HPDE6-E6E7 (cell line): ENCODE measurements around the gene NPTN.
"Not testable (repeated sequence)": the region's sequence is repeated elsewhere in the genome, so short reads cannot be mapped to it uniquely, and the experiment has no call there.

Experiments
- DNase-seq: peaks from one replicate; pipeline ENCODE4 v3.0.0; 2011; ENCODE audit warnings: missing footprints; ENCODE audit errors: extremely low spot score

NPTN gene

DNA sequence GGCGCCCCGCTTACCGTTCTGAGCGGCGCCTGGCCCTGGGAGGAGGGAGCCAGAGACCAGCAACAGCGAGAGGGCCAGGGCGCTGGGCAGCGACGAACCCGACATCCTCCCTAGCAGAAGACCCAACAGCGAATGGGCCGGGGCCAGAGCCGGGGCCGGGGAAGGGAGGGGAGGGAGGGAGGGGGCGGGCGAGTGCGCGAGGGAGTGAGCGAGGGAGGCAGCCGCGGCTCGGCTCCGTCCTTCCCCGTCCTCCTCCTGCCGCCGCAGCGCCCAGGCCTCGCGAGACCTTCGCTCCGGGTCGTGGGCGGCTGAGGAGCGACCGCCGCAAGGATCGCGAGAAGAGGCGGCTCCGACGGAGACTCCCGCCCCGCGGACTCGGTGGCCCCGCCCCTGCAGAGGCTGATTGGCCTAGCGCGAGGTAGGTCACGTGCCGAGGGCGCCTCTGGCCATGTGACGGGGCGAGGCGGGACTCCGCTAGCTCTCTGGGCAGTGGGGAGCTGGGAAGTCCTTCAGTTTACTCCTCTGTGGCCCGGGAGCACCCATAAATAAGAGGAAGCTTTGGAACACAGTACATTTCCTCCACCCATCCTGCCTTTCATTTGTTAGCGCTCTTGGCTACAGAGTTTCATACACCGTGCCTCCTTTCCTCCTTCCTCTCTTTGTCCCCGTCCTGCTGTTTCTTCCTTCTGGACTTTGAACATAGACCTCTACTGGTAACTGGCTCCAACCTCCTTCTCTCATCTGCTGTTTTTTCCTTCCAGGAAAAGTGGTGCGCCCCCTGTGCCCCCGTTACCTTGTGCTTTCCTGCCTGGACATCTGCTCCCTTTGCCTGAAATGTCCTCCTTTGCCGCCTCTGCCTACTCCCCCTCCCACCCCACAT, at the start of gene NPTN:
TSS of gene NPTN (minus strand) at position 279 of the 880 bp plus-strand sequence. CDS start at position 105, 174 bp downstream.
- DNase-seq = peak; percentile 92

DNA sequence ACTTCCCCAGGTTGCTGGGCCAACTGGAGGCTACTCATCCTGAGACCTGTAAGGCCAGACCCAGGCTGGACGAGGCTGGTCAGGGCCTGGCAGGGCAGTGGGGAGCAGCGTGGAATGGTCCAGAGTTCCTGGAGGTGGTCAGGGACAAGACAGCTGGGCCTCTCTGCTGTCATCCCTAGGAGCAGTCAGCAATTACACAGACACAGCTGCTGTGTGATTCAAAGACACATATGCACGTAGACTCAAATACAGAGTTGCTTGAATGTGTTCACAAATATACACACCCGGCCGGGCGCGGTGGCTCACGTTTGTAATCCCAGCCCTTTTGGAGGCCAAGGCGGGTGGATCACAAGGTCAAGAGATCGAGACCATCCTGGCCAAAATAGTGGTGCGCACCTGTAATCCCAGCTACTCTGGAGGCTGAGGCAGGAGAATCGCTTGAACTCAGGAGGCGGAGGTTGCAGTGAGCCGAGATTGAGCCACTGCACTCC, 49.5 kb upstream of the NPTN start:
- no peak for DNase-seq

DNA sequence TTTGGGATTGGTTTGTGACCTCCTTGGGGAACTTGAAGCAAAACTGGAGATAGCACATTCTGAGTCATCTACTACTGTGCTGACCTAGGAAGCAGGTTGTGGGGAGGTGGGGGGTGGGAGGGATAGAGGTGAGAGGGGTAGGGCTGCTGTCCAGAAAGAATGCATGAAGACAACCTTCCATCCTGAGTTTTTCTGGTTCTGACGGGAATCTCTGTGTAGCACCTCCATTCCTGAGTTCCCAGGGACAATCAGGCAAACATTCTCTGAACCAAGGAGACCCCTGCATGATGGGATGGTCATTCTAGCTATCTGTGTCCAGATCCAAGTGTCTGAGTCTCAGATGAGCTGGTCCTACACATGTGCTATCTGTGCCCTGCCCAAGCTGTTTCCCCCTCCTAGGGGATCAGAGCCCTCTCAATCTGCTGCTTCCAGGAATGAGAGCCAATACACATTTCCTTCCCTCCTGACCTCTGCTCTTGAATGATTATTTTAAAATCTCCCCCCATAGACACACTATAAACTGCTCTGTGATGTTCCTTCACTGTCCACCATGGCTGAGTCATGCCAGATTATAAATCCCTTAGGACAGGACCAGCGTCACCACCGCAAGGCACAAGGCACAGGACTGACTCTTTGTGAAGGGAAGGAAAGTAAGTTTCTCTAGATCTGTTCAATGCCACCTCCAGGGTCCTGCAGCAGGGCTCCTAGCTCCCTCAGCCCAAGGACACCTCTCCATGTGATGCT, 48.8 kb upstream of the NPTN start:
- DNase-seq = no peak

DNA sequence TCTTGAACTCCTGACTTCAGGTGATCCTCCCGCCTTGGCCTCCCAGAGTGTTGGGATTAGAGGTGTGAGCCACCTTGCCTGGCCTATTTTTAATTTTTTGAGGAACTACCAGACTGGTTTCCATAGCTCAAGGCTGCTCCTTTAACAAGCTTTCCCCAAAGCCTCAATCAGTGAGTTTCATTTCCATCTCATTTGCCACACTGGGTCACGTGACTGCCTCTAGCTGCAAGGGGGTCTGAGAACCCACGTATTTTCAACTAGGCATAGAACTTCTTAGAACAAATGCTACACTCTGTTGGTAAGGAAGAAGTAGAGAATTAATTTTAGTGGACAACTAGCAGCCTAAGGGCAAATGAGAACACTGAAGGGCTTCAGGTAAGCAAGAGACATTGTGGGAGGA, 47.9 kb upstream of the NPTN start:
- DNase-seq = no peak

DNA sequence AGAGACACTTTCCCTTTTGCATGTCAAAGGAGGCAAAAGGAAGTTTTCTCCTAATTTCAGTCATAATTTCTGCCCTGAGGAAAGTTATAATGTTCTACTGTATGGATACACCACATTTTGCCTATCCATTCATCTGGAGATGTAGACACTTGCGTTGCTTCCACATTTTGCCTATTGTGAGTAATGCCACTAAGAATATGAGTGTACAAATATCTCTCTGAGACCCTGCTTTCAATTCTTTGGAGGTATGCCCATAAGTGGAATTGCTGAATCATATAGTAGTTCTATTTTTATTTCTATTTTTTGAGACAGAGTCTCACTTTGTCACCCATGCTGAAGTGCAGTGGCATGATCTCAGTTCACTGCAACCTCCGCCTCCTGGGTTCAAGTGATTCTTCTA, 47.4 kb upstream of the NPTN start:
- DNase-seq = no peak

DNA sequence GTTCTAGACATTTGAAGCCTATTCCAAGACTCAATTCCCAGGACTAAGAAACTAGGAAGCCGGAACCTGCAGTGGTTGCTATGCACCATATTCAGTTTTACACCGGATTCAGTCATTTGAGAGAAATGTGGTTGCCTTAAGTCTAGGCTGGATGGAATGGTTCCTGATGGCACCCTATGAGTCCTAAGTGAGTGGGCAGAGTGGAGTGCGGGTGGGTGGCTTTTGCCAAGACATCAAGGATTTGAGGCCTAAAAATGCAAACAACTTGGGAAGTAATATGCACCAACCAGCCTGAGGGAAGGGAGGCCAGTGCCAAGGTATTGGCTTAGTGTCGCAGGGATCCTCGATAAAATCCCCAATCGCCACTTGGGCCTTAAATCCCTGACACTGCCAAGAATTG, 46.8 kb upstream of the NPTN start:
- no peak for DNase-seq

DNA sequence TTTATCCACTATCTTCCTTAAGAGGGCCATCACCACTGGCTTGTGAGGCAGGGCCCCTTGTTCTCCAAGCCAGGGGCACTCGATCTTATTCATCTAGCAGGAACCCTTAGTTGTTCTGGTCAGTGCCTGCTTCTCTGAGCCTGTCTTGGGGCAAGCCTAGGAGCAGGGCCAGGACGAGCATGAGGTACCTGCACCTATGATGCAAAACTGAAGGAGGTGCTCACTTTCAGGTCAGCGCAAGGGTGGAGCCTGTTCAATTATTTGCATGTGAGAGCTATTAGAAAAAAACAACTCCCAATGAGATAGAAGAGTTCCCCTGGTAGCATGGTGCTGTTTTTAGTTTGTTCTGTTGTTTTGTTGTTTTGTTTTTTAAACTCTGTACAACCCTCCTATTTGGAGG, 46.0 kb upstream of the NPTN start:
- no peak for DNase-seq

DNA sequence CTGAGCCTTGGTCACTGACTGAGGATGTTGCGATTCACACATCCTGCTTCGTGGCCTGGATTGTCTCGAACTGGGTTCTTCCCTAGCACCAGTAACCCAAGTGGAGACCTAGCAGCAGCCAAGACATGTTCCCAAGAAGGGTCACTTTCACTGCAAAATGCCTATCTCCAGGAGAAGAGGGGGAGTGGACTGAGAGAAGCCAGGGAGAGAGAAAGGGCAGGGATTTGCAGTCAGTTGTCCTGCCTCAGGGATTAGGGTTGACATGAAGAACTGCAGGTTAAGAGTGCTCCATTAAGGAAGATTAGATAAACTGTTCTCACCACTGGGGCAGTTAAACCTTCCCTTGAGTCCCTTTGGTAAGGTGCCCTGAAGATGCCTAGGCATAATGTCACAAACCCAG, 45.3 kb upstream of the NPTN start:
- DNase-seq = no peak

DNA sequence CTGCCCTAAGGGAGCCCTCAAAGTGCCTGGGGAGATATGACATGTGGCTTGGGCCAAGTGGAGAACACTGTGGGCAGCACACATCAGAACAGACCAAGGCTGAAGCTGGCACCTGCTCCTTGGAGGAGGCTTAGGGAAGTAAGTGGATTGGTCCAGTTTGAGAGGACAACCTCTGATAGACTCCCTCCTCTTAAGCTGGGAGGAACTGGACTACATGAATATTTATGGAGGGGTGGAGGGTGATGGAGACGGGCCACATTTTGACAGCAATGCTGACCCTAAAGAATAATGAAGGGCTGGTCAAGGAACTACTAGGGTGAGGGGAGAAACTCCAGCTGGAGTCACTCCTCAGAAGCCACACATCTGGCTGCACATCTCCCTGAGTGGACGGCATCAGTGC, 44.5 kb upstream of the NPTN start:
- no peak for DNase-seq

DNA sequence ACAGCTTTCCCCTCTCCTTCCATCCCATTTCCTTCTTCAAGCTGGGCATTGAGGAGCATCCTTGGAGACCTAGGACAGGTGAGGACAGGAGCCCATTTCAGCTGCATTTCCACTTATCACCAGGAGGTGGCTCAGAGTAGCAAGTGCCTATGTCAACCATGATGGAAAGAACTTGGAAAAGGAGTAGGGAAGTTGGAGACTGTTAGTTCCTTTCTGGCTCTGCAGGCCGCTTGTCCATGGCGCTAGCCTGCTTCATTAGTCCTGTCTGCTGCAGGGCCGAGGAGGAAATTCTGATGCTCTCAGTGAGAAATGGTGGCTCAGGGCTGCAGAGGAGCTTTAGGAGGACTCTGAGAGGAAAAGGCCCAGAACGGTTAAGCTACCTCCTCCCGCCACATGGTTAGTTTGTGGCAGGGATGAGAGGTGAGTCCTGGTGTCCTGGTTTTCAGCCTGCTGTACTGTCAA, 44.0 kb upstream of the NPTN start:
- DNase-seq = peak; percentile 46

DNA sequence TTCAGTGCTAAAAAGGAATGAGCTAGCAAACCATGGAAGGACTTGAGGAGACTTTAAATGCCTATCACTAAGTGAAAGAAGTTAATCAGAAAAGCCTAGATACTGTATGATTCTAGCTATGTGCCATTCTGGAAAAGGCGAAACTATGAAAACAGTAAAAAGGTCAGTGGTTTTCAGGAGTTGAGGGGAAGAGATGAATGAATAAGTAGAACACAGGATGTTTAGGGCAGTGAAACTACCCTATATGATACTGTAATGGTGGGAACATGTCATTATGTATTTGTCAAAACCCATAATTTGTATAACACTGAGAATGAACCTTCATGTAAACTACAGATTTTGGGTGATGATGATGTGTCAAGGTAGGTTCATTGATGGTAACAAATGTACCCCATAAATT, 41.4 kb upstream of the NPTN start:
- DNase-seq = no peak

DNA sequence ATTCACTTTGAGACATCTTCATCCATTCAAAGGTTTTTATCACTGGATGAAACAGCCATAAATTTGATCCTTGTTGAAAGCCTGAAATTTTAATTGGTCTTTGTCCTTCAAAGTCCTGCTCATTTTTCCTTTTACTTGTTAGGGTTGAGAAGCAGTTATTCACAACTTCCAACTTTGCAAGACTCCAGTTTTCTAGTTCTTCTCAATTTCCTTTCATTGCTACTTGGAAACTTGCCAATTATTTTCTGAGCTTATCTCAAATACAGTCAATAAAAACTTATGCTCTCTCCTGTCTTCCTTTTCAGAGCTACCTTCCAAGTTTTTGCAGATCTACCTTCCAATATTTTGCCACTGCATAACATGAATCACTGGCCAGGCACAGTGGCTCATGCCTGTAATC, 27.3 kb upstream of the NPTN start:
- no peak for DNase-seq

DNA sequence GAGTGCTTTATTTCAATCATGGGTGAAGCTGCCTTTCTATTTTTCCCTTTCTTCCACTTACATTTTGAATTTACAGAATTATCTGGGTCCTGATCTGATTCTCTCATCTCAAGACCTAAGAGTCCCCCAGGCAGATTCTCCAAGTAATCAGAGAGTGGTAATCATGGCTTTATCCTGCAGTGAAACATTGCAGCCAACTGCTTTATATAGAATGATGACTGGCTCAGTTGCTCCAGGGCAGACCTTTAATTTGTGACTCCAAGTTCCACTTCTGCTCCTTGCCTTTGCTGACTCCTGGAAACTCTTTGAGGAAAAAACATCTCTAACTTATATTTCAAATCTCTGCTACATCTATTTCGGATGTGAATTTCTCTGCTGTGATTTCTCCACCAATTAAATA, 25.5 kb upstream of the NPTN start:
- no peak for DNase-seq

DNA sequence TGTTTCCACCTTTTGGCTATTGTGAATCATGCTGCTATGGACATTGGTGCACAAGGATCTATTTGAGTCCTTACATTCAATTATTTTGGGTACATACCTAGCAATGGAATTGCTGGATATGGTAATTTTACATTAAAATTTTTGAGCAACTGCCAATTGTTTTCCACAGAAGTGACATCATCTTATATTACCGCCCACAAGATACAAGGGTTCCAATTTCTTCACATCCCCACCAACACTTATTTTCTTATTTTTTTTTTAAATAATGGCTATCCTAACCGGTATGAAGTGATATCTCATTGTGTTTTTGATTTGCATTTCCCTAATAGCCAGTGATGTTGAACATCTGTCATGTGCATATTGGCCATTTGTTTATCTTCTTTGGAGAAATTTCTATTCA, 22.5 kb upstream of the NPTN start:
- DNase-seq = no peak

DNA sequence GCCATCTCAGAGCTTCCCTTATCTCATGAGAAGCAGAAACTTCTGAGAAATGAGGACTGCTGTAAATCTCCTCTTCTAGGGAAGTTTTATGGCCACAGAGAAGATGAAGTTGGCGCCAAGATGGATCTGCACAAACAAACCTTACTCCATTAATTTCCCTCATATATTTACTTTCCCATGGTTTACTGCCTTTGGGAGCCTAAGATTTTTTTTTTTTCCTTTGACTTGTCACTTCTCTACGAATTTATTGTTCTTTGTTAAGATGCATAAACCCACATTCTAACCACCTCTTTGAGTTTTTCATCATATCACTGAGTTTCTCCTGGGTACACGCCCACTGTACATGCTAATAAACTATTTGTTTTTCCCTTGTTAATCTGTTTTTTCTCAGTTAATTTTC, 21.5 kb upstream of the NPTN start:
- DNase-seq = no peak

DNA sequence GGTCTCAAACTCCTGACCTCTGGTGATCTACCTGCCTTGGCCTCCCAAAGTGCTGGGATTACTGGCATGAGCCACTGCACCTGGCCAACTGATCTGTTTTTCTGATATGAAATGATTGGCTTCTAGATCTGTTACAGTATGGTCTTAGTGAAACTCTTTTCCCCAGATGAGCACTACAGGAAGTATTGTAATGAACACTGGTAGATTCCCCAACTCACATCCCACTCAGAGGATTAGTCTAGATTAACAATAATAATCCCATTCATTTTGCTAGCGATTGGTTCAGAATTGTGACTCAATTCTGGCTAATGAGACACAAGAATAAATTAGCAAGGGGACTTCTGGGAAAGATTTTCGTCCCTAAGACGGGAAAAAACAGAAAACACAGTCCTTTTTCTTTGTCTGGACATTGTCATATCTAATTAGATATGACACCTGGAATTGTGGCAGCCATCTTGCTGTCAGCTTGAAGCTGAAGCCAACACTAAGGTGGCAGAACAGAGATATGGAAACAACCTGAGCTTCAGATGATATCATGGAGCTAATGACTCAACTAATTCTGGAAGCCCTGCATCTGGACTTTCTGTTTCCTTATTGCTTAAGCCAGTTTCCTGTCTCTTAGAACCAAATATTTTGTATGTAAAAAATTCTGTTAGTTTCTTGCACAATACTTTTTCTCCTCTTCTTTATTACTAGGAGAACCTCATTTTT, 17.4 kb upstream of the NPTN start:
- DNase-seq = peak; percentile 60

DNA sequence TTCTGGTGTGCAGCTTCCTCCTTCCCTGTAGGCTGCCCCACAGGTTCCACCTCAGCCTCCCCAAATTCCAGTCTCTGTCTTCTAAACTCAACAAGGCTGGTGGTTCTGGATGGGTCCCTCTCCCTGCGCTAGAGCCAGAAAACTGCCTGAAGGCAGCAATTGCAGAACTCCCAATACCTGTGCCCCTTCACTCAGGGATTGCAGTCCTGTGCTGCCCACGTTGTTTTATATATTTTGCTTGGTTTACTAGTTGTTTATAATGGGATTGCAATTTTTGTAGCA, 14.8 kb upstream of the NPTN start:
- DNase-seq = no peak

DNA sequence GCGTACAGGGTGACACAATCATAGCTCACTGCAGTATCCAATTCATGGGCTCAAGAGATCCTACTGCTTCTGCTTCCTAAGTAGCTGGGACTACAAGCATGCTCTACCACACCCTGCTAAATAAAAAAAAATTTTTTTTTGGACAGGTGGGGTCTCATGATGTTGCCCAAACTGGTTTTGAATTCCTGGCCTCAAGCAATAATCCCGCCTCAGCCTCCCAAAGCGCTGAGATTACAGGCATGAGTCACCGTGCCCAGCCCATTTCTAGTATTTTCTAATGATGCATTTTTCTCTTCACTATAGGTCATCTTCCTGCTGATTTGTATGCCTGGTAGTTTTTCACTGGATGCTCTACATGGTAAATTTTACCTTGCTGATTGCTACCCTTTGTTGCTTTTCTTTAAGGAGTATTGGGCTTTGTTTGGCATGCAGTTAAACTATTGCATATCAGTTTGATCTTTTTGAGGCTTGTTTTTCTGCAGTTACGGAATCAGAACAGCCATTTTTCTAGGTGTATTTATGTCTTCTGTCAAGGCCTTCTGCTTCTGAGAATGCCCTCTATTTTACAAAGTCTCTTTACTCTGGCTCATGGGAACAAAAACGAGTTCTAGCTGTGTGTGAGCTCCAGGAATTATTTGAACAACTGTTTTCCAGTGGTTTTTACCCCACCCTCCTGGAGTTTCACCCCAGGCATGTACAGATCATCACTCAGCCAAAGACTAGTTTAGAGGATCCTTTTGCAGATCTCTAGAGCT, 14.2 kb upstream of the NPTN start:
- no peak for DNase-seq

DNA sequence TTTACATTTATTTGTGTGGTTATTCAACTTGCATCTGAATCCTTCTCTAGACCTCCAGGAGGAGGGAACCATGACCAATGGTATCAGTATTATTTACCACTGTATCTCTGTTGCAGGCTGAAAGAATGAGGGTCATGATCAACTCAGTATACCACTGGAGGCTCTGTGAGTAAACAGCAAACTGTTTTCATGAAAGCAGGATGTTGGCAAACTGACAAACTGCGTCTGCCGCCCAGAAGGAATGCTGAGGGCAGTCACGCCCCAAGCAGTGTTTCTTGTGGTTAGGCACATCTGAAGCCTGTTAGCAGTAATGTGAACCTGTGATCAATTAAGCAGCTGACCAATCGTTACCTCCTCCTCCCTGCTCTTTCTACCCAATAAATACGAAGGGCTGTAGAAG, 6.3 kb upstream of the NPTN start:
- not testable (repeated sequence) for DNase-seq

DNA sequence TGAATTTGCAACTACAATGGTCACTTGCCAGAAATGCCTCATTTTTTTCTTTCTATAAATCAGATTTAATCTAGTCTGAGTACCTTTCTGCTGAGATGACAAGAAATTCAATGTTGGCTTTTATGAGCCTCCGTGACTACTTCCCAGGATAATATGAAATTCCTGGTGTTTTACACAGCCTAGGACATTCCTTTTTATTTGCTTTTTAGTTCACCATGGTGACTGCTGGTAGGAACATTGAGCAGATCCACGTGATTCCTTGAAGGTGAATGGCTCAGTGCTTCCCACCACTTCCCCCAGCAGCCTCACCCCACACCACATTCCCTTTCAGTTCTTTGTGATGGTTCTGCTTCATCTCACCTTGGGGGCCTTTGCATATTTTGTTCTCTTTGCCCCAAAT, 4.3 kb upstream of the NPTN start:
- no peak for DNase-seq

DNA sequence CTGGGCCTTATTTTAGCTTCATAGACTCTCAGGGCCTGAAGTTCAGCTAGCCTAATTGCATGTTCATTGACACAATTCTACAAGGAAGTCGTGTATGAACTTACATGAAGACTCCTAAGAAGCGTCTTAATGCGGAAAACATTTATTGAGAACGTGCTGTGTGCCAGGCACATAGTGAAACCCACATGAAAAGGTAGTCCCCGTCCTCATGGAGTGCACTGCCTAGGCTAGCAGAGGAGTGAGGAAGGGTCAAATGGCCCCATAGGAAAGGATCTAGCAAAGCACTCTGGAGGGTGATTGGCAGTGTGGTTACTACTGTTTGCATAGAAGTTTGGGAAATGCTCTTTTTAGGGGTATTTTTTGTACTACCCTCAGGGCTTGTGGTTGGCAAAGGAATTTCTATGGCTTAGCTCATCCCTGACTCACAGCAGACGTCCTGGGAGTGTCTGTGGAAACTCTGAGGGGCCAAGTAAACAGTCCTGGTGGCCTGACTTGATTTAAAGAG, 854 bp upstream of the NPTN start:
- peak; percentile 70 for DNase-seq

DNA sequence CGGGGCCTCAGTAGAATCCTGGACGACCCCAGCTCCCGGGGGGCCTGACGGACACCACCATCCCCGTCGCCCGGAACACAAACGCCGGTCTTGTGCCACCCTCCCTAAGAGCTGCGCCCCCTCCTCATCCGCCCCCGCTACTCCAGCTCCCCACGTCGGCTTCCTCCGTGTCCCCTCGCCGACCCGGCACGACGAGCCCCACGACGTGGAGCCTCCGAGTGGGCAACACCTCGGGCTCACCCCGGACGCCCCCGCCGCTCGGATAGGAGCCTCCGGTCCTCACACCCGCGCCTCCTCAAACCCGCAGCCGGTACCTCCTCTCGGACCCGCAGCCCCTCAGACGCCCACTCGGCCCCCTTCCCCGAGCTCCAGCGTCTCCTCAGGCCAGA, 525 bp downstream of the NPTN start:
- no peak for DNase-seq
